Measurements from ENCODE around the gene G6PD. TPM values are rescaled to one million over a fixed set of nuclear protein-coding genes. Genes with fewer than 3 reads are reported as not detected.

The G6PD gene
- polyA plus RNA-seq, 4 donors, result 10.5 to 23.4 (median 13.3) TPM

Other genes starting within 250 kb of the G6PD start
- 100 to 1,000 TPM in 1 of 4 donors, 10 to 100 TPM in 3; 19.2 to 251 (median 73.8) TPM for gene FLNA, start 172.2 kb downstream of the G6PD start, polyA plus RNA-seq
- gene EMD, start 167.6 kb downstream of the G6PD start, polyA plus RNA-seq, result 10 to 100 TPM; 37.6 to 82.3 (median 55.6) TPM
- gene RPL10, start 148.5 kb downstream of the G6PD start, polyA plus RNA-seq, result 1,000 to 10,000 TPM; 3,043 to 5,653 (median 5,166) TPM
- gene DNASE1L1, start 137.6 kb downstream of the G6PD start, polyA plus RNA-seq, result 10 to 100 TPM; 17.0 to 27.4 (median 21.7) TPM
- 10 to 100 TPM; 31.8 to 78.3 (median 50.8) TPM for gene TAFAZZIN, start 135.3 kb downstream of the G6PD start, polyA plus RNA-seq
- 100 to 1,000 TPM in 1 of 4 donors, 10 to 100 TPM in 3; 34.0 to 157 (median 57.4) TPM for gene ATP6AP1, start 118.2 kb downstream of the G6PD start, polyA plus RNA-seq
- 10 to 100 TPM; 59.2 to 76.5 (median 62.6) TPM for gene GDI1, start 109.7 kb downstream of the G6PD start, polyA plus RNA-seq
- 100 to 1,000 TPM in 2 of 4 donors, 10 to 100 TPM in 2; 64.5 to 181 (median 119) TPM for gene FAM50A, start 102.7 kb downstream of the G6PD start, polyA plus RNA-seq
- 10 to 100 TPM in 2 of 4 donors, 1 to 10 TPM in 2; 3.2 to 30.1 (median 9.6) TPM for gene PLXNA3, start 88.6 kb downstream of the G6PD start, polyA plus RNA-seq
- gene LAGE3, start 67.6 kb downstream of the G6PD start, polyA plus RNA-seq, result 10 to 100 TPM in 3 of 4 donors, 1 to 10 TPM in 1; 8.1 to 26.6 (median 21.8) TPM
- 10 to 100 TPM; 23.8 to 32.3 (median 28.3) TPM for gene UBL4A, start 60.2 kb downstream of the G6PD start, polyA plus RNA-seq
- gene SLC10A3, start 56.2 kb downstream of the G6PD start, polyA plus RNA-seq, result 10 to 100 TPM; 11.6 to 22.2 (median 15.8) TPM
- 100 to 1,000 TPM in 2 of 4 donors, 10 to 100 TPM in 2; 45.6 to 123 (median 90.1) TPM for gene FAM3A, start 30.6 kb downstream of the G6PD start, polyA plus RNA-seq
- 10 to 100 TPM; 17.7 to 34.9 (median 27.7) TPM for gene IKBKG, start 774 bp upstream of the G6PD start, polyA plus RNA-seq
- gene CTAG1A, start 38.3 kb upstream of the G6PD start, polyA plus RNA-seq, result not detected
- not detected for gene CTAG1B, start 72.4 kb upstream of the G6PD start, polyA plus RNA-seq
- gene CTAG2, start 106.7 kb upstream of the G6PD start, polyA plus RNA-seq, result 1 to 10 TPM in 1 of 4 donors, not detected in 3; 7.8 TPM
- 1 to 10 TPM; 1.1 to 2.1 (median 1.3) TPM for gene GAB3, start 204.2 kb upstream of the G6PD start, polyA plus RNA-seq
- 10 to 100 TPM; 12.5 to 56.0 (median 32.5) TPM for gene DKC1, start 216.0 kb upstream of the G6PD start, polyA plus RNA-seq